HG02840 (cell line): ENCODE data around the gene COLEC12.

Source experiments
- ATAC-seq: cut with Tn5 transposase; IDR thresholded peaks from one replicate; pipeline ENCODE4 v1.9.1; 2021; ENCODE audit warnings: mild to moderate bottlenecking, moderate library complexity, moderate number of reproducible peaks; ENCODE audit not compliant: unreplicated experiment, low FRiP score

The COLEC12 gene

DNA sequence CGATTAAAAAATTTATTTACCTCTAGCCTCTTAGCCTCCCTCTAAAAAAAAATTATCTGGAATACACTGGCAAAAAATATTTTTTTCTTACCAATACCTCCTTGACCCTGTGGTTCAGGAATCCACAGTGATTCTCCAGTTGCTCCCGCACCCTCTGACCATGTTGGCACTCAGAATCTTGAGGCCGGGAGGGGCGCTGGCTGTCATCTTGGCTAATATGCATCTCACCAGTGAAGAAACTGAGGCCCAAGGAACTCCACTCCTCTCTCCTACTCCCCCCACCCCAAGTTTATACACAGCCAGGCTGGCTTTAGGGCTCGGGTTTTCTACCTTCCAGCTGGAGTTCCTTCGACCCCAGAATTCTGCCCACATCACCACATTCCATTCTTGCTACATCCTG is 134.8 kb downstream of the COLEC12 start:
- no peak for ATAC-seq

DNA sequence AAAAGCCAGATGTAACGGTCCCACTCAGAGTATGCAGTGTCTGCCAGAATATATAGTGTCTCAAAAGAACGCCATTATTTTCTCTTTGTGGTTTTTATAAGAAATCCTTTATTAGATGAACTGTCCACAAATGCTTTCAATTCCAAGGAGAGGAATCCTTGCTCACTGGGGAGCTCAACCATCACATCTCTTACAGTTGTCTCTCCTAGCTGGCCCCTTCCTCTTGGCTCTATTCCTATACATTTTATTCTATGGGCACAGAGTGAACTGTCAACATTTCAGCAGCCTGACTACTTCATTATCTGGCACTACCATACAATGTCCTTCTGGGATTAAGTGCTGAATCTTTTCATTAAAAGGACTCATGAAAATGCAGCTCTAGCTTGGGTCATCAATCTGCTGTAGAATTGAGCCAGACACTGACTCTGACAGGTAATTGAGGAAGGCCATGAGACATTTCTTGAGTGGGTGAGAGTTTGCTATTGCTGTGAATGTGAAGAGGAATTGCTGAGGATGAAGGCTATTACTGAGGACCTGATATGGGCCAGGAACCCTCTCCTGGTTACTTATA is 136.2 kb downstream of the COLEC12 start:
- no peak for ATAC-seq

DNA sequence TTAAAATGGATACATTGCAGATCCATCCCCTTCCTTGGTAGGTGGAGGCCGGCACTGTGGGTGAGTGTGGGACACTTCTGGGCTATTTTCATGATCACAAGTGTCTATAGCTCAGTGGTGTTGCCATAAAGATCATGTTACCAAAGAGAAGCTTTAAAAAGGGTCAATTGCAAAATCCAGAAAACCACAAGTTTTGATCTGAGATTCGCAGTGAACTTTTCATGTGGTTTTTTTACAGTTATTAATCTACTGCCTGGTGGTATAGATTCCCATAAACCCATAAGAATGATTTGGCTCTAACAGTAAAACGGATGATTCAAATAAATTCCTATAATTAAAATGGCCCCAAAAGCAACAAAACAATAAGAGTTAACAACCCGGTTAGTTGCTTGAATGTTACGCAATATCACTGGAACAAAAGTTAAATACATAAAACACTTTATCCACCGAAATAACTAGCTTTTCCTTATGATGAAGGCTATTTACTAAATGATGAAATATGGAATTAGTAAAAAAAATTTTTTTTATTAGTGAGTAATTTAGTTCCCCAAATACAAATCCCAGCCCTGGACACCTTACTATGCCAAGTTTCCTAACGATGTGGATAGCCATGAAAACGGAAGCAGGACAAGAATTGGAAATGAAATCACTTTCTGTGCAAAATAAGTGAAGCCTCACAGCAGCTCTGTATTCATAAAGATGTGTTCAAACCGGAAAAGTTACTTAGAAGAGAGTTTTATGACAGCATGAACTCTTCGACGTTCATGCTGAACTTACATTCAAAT is 137.0 kb downstream of the COLEC12 start:
- ATAC-seq: no peak

DNA sequence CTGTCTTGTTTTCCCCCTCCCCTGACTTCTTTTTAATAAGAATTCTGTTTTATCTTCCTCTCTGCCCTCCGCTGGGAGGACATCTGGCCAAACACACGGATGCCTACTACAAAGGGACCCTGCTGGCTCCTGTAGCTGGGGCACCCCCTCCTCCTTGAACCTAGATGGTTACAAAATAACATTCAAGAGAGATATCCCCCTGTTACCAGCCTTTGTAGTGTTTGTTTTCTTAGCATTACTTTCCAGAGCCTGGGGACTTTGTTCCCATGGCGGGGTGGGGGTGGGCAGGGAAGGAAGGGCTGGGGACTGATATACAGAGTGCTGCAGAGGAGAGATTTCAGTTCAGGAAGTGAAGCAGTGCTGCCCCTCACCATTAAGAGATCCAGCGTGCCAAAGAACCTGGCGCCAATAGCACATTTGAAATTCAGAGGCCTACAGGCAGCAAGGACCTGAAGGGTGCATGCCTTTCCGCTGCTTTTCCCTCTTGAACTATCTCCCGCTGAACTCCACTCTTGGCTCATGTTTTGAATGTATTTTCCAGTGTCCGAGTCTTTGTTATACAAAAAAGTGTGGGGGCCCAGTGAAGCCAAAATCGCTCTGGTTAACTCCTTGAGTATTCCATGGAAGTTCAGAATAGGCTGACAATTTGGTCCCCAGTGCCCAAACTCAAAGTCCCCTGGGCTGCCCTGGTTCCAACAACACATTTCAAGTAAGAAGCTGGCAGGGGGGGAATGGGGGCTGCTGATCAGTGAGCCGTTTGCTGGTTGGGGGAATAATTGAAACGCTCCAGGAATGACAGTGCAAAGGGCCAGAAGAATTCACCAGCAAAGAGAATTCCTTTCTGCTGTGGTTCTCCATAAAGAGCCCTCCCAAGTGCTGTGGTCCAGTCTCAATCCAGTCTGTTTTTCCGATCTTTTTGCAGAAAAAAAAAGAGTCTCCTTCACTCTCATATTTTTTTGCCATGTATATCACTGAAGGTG is 137.9 kb downstream of the COLEC12 start:
- ATAC-seq: no peak

DNA sequence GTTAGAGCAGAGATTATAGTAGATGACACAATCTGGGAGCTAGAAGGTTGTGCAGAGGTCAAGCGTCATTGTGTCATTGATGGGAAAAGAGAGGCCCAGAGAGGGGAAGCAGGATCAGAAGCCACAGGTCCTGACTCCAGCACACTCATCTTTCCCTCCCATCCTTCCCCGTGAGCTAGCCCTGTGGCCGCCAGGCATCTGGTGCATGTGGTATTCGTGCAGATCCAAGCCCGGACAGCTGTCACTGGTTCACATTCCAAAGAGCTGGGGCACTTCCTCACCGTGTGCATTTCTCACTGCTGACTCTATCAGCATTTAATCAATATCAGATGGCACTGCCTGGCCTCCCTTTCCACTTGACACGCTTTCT is 138.6 kb downstream of the COLEC12 start:
- no peak for ATAC-seq

DNA sequence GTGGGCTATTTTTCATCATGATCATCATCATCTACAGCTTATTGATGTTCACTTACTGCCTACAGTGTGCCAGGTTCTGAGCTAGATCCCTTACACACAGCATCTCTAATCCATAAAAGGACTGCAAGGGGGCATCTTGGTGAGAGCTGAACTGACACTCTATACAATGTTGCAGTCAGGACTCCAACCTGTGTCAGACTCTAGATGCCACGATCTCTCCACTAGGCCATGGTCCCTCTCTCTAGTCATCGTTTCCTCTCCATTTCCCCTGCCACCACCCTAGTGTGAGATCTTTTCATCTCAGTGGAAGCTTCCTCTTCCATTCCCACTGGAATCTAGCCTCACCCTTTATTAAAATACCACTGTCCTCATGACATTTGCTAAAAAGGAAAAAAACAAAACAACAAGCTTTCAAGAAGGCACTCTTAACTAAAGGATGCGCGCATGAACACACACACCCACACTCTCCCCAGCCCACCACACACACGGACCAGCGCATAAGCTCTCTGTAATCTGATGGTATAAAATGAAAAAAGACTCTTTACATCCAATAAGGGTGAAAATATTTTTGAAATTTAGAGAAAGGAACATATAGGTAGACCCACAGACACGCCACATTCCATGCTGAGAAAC is 139.3 kb downstream of the COLEC12 start:
- no peak for ATAC-seq

DNA sequence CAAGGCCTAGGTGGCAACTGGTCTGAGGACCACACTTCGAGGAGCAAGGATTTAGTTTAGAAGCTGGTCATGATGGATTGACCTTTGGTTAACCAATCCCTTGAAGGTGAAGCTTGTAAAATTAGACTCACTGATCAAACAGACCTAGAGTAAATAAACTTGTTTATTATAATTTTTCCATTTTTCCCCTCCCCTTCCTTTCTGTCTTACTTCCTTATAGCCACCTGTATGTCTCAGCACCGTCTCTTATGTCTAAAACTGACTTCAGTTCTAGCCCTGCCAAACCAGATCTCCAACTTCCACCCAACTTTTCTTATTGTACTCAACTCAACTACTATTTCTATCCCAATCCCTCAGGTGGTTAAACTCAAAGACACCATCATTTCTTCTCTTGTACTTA is 139.8 kb downstream of the COLEC12 start:
- ATAC-seq: no peak

DNA sequence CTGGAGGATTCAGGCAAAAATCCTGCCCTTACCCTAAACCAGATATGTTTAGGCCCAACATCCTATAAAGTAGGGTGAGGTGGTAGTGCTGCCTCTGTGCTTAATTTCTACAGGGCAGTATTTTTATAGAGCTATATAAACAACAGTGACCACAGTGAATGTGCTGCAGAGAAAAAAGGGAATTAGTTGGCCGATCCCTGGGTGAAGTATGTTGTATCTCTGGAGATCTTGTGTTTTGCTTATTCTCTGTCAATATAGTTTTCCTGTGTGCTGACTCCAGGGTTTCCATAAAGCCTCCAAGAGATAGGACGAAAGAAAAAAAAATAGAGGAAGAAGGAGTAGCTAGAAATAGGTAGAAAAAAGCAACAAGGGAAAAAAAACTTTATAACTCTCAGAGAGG is 143.7 kb downstream of the COLEC12 start:
- ATAC-seq: no peak

DNA sequence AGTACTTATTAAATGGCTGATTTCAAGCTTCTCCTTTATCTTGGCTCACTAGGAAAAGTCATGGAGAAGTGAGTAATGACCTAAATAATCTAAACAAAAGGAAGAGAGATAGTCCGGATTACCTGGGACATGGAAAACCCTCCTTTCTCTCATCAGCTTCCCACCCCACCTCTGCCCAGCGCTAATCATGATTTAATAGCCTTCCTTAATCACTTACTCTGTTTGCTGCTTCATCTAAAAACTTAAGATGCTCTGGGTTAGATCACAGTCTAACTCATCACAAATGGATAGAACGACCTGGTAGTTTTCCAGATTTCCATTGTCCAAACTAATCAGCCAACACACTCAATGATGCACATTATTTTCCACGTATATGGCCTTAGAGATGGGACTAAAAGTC is 144.8 kb downstream of the COLEC12 start:
- ATAC-seq: no peak

DNA sequence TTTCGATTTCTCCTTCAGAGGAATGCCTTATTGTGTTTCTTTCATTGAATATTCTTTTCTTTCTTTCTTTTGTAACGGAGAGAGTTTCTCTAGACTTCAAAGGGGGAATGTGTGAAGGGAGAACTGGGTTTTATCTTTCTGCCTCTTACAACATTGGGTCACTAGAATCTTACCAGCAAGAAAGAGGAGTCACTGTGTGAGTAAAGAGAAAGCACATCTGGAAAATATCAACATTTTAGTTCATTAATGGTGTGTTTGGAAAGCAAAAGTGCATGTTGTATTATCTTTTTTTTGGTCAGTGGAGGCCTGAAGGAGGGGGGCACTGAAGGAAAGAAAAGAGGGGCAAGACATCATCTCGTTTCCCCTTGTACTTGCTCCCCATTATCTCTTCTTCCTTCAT is 146.0 kb downstream of the COLEC12 start:
- ATAC-seq: no peak

DNA sequence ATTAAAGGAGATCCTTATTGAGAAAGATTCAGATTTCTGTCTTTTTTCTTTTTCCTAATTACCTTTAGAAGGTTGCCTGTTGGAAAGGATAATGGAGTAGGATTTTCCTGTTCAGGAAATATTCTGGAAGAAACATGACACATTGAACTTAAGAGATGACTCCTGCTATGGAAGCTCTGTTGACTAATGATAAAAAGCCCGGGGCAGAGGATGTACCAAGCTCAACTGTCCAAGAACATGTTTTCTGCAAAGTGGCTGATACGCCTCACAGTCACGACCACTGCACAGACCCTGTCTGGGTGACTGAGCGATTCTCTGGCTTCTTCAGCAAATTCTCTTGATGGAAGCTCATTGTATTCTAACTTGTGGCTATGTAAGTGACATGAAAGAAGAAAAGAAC is 146.5 kb downstream of the COLEC12 start:
- ATAC-seq: no peak

DNA sequence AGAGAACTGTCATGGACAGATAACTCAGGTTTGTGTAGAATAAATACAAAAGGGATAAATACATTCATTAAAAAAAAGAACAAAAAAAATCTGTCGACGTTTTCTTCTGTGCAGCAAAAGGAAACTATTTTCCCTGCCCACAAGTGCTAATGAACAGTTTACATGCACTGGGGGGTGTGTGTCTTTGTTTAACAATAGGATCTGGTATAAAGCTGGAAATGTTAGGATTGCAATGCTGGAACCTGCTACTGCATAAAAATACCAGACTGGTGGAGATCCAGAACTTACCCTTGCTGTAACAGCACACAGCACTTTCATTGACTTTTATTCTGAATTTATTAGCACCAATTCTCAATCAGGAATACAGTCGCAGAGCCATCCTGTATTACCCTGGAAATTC is 148.1 kb downstream of the COLEC12 start:
- ATAC-seq: no peak

DNA sequence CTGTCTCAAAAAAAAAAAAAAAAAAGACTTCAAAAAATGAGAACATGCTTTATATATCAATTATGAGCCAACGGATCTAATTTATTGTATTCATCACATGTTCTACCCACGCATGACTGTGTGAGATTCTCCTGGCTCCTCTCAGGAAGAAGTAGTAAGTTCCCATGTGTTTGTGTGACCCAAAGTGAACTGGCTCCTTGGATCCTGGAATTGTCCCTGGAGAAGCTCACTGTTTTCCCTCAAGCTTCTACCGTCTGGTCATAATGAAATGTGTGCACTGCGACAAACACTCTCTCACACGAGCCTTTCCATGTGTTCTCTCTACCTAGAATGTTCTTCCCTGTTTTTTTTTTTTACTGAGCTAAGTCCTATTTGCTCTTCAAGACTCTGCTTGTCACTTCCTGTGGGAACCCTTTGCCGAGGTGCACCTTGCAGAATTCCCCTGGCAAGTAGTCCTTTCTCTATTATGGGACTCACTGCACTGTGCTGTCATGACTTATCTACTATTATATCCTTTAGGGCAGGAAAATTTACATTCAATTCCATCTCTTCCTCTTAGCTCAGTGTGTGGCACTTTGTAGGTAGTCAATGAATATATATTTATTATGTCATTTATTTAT is 149.4 kb downstream of the COLEC12 start:
- ATAC-seq: no peak

DNA sequence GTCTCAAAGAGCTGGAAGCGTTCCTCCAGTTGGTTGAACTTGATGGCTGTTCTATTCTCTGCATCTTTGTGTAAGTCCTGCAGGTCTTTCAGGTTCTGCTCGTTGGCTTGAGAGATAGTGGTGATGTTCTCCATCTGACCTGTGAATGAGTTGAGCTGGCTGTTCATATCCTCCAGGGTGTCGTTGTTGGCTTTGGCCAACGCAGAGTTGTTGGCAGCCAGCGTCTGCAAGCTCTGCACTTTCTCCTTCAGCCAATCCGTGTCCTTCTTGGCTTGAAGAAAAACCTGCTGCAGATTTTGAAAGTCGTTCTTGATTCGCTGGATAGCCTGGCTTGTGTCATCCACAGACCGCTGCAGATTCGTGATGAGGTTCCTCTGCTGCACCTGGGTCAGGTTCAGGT is 153.9 kb downstream of the COLEC12 start:
- ATAC-seq: no peak

DNA sequence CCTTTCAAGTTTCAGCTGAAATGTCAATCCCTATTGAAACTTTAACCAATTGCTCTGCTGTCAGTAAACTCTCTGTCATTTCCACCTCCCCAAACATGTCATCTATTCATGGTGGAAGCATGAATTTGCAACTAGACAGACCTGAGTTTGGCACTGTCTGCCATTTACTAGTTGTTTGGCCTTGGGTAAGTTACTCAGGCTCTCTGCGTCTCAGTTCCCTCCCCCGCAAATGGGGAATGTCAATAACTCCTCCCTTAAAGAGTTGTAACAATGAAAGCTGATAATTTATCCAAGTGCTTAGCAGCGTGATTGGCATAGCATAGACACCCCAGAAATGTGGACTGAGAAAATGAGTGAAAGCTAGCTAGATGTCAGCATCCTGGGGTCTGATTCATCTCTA is 159.4 kb downstream of the COLEC12 start:
- ATAC-seq: no peak

DNA sequence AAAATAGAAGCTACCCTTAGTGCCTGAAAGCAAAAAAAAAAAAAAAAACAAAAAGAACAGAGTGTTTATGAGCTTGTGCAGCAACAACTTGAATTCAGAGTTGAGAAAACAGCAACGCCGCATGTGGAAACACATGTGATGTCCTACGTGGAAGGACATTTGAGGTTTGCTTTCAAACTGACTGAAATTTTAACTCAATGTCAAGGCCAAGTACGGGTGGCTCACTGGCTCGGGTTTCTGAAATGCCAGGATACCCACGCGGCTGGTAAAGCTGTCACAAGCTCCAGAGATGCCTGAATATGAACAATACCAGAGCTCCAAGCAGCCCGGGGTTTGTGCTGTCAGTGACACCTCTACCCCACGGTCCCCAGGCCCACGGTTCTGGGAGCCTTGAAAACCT is 160.5 kb downstream of the COLEC12 start:
- ATAC-seq: no peak

DNA sequence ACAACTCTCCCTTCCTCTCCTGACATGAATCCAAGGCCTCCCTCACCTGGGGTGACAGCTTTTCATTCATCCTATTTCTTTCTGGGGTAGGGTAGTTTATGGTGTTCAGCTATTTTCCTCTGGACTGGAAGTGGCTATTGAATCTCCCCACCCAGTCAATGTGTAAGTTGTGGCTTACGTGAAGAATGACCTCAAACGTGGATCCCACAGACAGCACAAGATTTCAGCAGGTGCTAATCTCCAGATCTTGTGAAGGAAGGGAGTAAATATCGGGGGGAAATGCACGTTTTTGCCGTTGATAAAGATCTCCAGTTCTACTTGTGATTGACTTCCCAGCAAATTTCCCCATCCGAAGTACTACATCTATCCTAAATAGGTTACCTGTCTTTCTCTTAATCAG is 161.3 kb downstream of the COLEC12 start:
- no peak for ATAC-seq

DNA sequence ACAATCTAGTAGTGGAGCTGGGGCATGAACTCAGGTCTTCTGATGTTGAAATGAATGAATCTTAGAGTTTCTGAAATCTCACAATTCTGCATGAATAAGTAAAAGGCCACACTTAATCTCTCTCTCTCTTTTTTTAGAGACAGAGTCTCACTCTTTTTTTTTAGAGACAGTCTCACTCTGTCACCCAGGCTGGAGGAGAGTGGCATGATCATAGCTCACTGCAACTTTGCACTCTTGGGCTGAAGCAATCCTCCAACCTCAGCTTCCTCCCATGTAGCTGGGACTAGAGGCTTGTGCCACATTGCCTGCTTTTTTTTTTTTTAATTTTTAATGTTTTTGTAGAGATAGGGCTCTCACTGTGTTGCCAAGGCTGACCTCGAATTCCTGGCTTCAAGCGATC is 163.8 kb downstream of the COLEC12 start:
- ATAC-seq: no peak

DNA sequence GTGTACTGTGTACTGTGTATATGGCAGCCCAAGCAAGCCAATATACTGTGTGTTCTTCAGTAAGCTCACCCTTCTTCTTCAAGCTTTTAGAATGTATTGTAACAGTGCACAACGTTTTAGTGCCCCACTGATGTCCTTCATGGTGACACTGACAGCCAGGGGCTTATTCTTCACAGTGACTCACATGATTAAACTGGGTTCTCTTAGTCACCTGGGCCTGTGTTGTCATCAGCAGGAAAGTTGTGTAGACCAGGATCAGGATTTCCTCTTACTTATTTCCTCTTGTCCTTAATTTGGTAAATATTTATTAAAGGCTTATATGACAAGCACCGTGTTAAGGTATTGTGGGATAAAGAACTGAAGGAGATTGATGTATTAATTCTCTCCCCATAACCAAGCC is 164.8 kb downstream of the COLEC12 start:
- ATAC-seq: no peak

DNA sequence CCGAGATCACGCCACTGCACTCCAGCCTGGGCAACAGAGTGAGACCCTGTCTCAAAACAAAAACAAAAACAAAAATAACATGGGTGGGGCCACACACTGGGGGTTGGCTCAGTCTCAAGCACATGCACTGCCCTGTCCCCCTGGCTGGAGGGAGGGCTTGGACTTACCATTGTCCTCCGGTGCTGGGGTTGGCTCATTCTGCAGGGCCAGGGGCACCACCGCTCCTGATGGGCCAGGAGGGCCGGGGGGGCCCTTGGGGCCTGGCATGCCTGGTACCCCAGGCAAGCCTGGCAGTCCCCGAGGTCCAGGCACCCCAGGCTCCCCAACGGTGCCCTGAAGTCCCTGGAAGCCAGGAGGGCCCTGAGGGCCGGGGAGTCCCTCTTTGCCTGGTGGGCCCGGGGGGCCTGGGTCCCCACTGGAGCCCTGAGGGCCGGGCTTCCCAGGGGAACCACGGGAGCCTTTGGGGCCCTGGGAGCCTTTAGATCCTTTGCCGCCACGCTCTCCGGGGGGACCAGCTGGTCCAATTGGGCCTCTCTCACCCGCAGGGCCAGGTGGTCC is 165.8 kb downstream of the COLEC12 start:
- ATAC-seq: no peak
